Measurements from ENCODE around the gene CERS1.

DNA sequence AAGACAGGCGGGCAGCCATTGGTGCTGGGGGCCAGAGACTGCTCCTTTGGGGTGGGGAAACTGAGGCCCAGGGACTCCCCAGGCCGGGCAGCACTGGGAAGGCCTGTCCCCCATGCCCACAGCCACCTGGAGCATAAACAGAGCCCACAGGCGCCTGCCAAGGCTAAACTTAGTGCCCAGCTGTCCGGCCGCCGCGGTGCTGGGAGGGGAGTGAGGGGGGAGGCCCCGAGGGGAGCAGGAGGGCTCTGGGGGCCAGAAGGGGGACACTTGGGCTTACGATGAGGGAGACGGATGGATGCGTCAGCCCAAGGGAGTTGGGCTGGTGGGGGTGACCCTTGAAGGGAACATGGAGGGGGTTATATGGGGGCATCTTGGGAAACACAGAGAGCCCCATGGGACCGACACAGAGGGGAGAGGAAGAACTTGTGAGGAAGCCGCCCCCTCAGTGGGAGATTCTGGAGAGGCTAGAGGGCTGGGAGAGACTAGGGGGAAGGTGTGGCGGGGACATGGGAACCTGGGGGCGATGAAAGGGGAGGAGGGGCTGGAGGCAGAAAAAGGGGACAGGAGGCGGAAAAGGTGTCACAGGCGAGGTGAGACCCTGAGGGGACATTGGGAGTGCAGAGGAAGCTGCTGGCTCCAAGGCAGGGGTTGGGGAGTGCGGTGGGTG lies 2.2 kb downstream of the CERS1 start:
- TF ChIP-seq CTCF (conservative IDR thresholded peaks at IDR 0.05; ENCODE audit: low read depth, low read length), result no peak
- TF ChIP-seq EZH2 (IDR thresholded peaks at IDR 0.05; ENCODE audit: borderline replicate concordance, low read depth, low read length, poor library complexity, severe bottlenecking), result no peak
